ENCODE results near the gene SNRK. TPM values are rescaled to one million over a fixed set of nuclear protein-coding genes. Genes with fewer than 3 reads are reported as not detected.

The SNRK gene
- total RNA-seq (ENCODE audit: unreplicated experiment) = 139 TPM
- long read RNA-seq, partial matches to known transcripts = 16 of 21 reads
- long read RNA-seq, other reads (novel, unspliced or antisense) = 5 of 21 reads

- peak; percentile 98 for DNase-seq (ENCODE audit: low spot score)
- Mint-ChIP-seq H3K4me3 (ENCODE audit: unreplicated experiment) (peak within 1 kb of the TSS; percentile 99), H3K27ac (ENCODE audit: unreplicated experiment) (peak within 1 kb of the TSS; percentile 94), H3K36me3 (ENCODE audit: low read depth, unreplicated experiment) (peaks cover 21% of the 10 kb centered on the region), H3K9me3 (ENCODE audit: unreplicated experiment) (no peaks in the 10 kb centered on the region), H3K4me1 (ENCODE audit: unreplicated experiment) (peaks cover 56% of the 10 kb centered on the region), H3K27me3 (ENCODE audit: unreplicated experiment) (peaks cover 7% of the 10 kb centered on the region)
- TF ChIP-seq CTCF (IDR thresholded peaks at IDR 0.05; ENCODE audit: unreplicated experiment) = no peak
These were observed at the start of gene SNRK for GRCh38 chr3:43286115-43286840. Gene SNRK, plus strand, starts transcription at chr3:43286540. Its CDS starts 16,664 bp downstream, at chr3:43303204.

GRCh38 chr3:43238801-43239200, 47.5 kb upstream of the SNRK start:
- H3K9me3 Mint-ChIP-seq (ENCODE audit: unreplicated experiment) = no peaks in the 10 kb centered on the region
- H3K27ac Mint-ChIP-seq (ENCODE audit: unreplicated experiment) = no peak overlapping the region
- no peaks in the 10 kb centered on the region for H3K36me3 Mint-ChIP-seq (ENCODE audit: low read depth, unreplicated experiment)
- no peak overlapping the region for H3K4me3 Mint-ChIP-seq (ENCODE audit: unreplicated experiment)
- H3K27me3 Mint-ChIP-seq (ENCODE audit: unreplicated experiment) = no peaks in the 10 kb centered on the region
- TF ChIP-seq CTCF (IDR thresholded peaks at IDR 0.05; ENCODE audit: unreplicated experiment) = no peak
- no peak for DNase-seq (ENCODE audit: low spot score)
- peaks cover 4% of the 10 kb centered on the region for H3K4me1 Mint-ChIP-seq (ENCODE audit: unreplicated experiment)

GRCh38 chr3:43239755-43240154, 46.6 kb upstream of the SNRK start:
- no peak for DNase-seq (ENCODE audit: low spot score)
- H3K9me3 Mint-ChIP-seq (ENCODE audit: unreplicated experiment) = peaks cover 6% of the 10 kb centered on the region
- peaks cover 13% of the 10 kb centered on the region for H3K4me1 Mint-ChIP-seq (ENCODE audit: unreplicated experiment)
- peaks cover 5% of the 10 kb centered on the region for H3K27me3 Mint-ChIP-seq (ENCODE audit: unreplicated experiment)
- no peak for TF ChIP-seq CTCF (IDR thresholded peaks at IDR 0.05; ENCODE audit: unreplicated experiment)
- H3K27ac Mint-ChIP-seq (ENCODE audit: unreplicated experiment) = no peak overlapping the region
- H3K4me3 Mint-ChIP-seq (ENCODE audit: unreplicated experiment) = no peak overlapping the region
- H3K36me3 Mint-ChIP-seq (ENCODE audit: low read depth, unreplicated experiment) = peaks cover 2% of the 10 kb centered on the region

GRCh38 chr3:43243590-43244587, 42.5 kb upstream of the SNRK start:
- peaks cover 10% of the 10 kb centered on the region for H3K27me3 Mint-ChIP-seq (ENCODE audit: unreplicated experiment)
- H3K9me3 Mint-ChIP-seq (ENCODE audit: unreplicated experiment) = peaks cover 6% of the 10 kb centered on the region
- no peak for TF ChIP-seq CTCF (IDR thresholded peaks at IDR 0.05; ENCODE audit: unreplicated experiment)
- H3K27ac Mint-ChIP-seq (ENCODE audit: unreplicated experiment) = peak overlapping the region; percentile 65
- H3K36me3 Mint-ChIP-seq (ENCODE audit: low read depth, unreplicated experiment) = peaks cover 2% of the 10 kb centered on the region
- no peak overlapping the region for H3K4me3 Mint-ChIP-seq (ENCODE audit: unreplicated experiment)
- DNase-seq (ENCODE audit: low spot score) = no peak
- H3K4me1 Mint-ChIP-seq (ENCODE audit: unreplicated experiment) = peaks cover 52% of the 10 kb centered on the region

All from endothelial cell (in vitro differentiated cells).